MM.1S (cell line): ENCODE results near the gene ARMH2.

ENCODE experiments used
- CTCF ChIP-seq: fragments of 300-600 bp; sonication (generic); IDR thresholded peaks from 2 replicates; pipeline ENCODE4 v1.5.1; 2016; ENCODE audit warnings: antibody characterized with exemption, low read length, mixed read lengths
- EZH2phosphoT487 ChIP-seq: fragments of 300-600 bp; sonication (generic); IDR thresholded peaks from 2 replicates; pipeline ENCODE4 v1.6.1; 2018; ENCODE audit warnings: antibody characterized with exemption, low read length

DNA sequence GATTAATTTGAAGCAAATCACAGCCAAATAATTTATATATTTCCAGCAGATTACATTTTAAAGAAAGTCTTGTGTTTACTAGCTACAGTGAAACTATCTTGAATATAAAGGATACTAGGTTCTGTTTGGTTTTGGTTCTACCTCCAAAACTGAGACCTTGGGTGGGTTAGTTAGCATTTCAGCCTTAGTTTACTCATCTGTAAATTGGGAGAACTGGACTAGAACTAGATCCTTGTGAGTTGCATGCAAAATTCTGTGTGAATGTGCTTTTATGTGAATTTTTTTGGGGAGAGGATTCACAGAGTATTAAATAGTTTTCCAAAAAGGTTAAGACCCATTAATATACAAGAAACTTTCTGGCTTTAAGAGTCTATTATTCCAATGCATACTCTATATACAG is 19.8 kb downstream of the ARMH2 start:
- TF ChIP-seq CTCF (no peak), EZH2phosphoT487 (no peak)
